ENCODE data around the gene COL27A1.
"Not testable (repeated sequence)": the region's sequence is repeated elsewhere in the genome, so short reads cannot be mapped to it uniquely, and the experiment has no call there.

The COL27A1 gene

GRCh38 chr9:114184071-114184470 lies 28.7 kb downstream of the COL27A1 start:
- no peak for DNase-seq (ENCODE audit: low spot score)

DNA sequence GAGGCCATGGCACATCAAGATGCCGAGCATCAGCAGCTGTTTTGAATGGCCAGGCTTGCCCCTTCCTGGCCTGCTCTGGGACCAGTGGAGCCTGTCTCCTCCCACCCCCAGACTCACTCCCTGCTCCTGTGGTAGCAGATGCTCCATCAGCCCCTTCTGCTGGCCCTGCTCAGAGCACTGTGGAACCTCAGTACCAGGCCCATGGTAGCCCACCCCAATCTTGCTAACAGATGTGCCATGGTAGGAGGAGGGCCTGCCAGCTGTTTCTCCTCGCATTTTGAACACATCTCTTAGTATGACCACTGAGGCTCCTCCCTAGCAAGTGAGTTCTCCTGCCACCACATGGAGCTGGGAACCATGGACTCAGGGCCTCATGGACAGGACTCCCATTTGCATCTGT lies 29.5 kb downstream of the COL27A1 start:
- no peak for DNase-seq (ENCODE audit: low spot score)

GRCh38 chr9:114185570-114186490 lies 30.5 kb downstream of the COL27A1 start:
- no peak for DNase-seq (ENCODE audit: low spot score)

GRCh38 chr9:114186605-114187289 lies 31.4 kb downstream of the COL27A1 start:
- DNase-seq (ENCODE audit: low spot score) = no peak

- no peak for DNase-seq (ENCODE audit: low spot score)
These were observed 32.5 kb downstream of the COL27A1 start for GRCh38 chr9:114187827-114188226.

DNA sequence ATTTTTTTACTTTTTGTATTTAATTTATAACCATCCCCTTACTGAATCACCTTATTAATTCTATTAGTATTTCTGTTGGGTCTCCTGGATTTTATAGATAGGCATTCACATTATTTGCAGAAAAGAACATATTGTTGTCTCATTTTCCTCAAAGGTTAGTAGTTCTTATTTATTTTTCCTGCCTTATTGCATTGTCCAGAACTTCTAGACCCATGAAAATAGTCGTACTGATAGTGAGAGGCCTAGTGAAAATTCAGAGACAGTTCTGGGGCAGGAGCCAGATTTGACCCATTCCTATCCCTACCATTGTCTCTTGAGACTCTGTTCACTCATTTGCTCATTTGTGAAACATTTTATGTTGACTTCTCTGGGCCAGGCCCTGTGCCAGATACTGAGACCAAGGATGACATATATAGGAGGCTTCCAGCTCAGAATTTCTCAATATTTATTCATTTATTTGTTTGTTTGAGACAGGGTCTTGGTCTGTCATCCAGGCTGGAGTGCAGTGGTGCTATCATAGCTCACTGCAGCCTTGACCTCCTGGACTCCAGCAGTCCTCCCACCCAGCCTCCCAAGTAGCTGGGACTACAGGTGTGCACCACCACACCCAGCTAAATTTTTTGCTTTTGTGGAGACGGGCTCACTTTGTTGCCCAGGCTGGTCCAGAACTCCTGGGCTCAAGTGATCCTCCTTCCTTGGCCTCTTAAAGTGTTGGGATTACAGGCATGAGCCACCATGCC lies 34.7 kb downstream of the COL27A1 start:
- no peak for DNase-seq (ENCODE audit: low spot score)

DNA sequence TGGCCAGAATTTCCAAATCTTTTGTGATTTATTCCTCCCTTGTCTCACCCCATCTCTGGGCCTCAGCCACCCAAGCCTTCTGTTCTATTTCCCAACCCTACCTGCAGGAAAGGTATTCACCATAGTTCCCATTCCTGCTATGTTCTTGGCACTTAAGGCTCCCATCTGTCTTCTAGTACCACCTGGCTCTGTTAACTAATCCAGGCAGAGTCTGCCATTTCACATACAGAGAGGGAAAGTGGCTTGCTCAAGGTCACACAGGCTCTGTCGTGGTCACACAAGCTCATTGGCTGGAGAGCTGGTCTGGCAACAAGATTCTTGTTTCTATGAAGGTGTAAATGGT lies 35.2 kb downstream of the COL27A1 start:
- no peak for DNase-seq (ENCODE audit: low spot score)

GRCh38 chr9:114191402-114191801 lies 36.1 kb downstream of the COL27A1 start:
- not testable (repeated sequence) for DNase-seq (ENCODE audit: low spot score)

GRCh38 chr9:114192539-114192938 lies 37.2 kb downstream of the COL27A1 start:
- DNase-seq (ENCODE audit: low spot score) = no peak

DNA sequence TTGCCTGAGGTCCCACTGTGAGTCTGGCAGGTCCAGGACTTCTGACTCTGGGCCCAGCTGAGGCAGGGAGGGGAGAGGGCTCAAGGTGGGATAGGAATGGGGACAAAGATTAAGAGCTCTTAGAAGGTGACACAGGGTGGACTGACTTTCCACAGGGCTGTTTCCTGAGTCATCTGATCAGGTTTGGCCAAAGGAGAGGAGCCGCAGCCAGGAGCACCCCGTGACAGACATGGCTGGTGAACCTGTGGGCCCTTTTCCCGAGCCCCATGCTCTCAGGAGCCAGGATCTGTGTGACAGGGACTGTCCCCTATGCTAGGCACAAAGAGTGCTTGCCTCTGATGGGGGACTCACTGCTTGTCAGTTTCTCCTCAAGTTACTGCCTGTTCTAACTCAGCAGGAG lies 37.8 kb downstream of the COL27A1 start:
- DNase-seq (ENCODE audit: low spot score) = no peak

GRCh38 chr9:114196117-114196516 lies 40.8 kb downstream of the COL27A1 start:
- DNase-seq (ENCODE audit: low spot score) = no peak

DNA sequence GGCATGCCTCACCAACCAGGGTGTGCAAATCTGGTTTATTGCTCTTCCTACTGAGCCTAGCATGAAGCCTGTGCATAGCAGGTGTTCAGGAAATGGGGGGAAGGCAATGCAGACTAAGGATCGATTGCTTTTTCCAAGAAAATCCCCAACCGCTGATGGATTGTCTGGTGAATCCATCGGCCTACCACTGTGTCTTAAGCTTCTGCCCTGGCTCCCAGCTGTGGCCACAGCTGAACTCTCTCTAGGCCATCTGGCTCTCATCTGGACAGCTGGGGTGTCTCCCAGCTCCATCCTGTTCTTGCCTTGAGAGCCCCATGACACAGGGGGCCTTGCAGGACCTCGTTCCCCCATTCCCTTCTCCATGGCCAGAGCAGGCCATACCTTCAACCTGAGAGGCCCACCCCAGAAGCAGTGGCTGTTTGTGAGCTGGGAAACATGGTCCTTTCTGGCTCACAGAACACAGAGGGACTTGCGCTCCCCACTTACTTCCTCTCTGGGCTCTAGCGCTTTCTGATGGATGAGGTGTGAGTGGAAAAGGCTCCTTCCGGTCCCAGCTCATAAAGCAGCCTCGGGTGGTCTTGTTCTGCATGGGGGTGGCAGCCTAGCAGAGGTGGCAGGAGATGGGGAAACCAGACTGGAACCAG lies 41.8 kb downstream of the COL27A1 start:
- DNase-seq (ENCODE audit: low spot score) = no peak

DNA sequence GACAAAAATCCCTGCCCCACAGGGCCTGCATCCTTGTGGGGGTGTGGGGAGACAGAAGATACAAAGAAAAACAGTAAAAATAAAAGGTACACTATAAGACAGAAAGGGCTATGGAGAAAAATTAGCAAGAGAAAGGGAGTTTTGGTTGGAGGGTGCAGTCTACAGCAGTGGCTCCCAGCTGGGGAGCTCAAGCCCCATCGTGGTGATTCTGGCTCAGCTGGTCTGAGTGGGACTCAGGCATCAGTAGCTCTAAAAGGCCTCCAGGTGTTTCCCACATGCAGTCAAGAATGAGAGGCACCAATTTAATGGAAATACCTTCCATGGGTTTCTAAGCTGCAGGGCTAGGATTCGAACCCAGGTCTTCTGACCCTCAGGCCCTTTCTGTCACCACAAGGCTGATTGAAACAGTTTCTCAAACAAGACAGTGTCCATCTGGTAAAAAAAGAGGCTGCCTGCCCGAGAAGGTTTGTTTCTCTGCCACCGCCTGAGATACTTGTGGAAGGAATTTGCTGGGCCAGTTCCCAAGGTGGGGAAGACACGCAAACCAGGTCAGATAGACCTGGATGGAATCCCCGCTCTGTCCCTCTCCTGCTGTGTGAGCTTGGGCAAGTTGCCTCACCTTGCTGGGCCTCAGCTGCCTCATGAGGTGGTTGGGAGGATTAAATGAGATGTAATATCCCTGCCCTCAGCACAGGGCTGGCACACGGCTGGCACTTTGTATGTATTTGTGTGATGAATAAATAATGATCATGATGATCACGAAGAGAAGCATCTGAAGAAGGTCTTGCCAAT lies 43.1 kb downstream of the COL27A1 start:
- no peak for DNase-seq (ENCODE audit: low spot score)

DNA sequence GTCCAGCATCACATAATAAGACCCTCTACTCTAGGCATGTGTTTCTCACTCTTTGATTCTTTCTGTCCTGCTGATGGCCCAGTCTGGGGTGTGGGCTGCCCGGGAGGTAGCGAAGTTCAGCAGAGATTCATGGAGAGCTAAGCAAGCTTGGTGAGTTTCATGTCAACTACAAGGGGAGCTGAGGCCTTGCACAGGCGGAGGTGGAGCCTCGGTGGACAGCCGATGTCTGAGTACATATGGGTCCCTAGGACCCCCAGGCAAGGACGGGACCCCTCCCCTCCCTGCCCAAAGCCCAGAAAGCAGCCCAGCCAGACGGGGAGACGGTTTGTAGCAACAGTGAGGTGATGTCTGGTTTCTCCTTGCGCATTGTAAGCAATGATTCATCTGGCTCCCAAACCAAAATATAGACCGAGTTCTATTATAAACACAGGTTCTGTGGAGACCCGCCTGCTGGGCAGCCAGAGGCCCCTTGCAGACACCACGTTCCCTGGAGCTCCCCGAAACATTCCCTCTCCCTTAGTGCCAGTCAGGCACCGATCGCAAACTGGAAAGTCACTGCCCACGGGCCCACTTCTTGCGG lies 45.5 kb downstream of the COL27A1 start:
- no peak for DNase-seq (ENCODE audit: low spot score)

- no peak for DNase-seq (ENCODE audit: low spot score)
These were observed 47.1 kb downstream of the COL27A1 start for GRCh38 chr9:114202396-114202795.

DNA sequence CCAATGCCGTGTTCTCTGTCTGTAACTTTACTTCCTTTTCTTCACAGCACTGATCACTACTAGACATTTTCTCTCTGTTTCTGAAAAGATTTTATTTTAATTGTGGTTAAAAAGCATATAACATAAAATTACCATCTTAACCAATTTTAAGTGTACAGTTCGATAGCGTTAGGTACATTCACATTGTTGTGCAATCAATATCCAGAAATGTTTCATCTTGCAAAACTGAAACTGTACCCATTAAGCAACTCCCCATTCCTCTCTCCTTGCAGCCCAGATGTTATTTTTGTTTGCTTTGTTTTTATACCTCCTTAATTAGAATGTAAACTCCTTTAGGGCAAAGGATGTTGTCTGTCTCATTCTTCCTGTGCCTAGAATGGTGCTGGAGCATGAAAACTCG lies 47.5 kb downstream of the COL27A1 start:
- DNase-seq (ENCODE audit: low spot score) = no peak

DNA sequence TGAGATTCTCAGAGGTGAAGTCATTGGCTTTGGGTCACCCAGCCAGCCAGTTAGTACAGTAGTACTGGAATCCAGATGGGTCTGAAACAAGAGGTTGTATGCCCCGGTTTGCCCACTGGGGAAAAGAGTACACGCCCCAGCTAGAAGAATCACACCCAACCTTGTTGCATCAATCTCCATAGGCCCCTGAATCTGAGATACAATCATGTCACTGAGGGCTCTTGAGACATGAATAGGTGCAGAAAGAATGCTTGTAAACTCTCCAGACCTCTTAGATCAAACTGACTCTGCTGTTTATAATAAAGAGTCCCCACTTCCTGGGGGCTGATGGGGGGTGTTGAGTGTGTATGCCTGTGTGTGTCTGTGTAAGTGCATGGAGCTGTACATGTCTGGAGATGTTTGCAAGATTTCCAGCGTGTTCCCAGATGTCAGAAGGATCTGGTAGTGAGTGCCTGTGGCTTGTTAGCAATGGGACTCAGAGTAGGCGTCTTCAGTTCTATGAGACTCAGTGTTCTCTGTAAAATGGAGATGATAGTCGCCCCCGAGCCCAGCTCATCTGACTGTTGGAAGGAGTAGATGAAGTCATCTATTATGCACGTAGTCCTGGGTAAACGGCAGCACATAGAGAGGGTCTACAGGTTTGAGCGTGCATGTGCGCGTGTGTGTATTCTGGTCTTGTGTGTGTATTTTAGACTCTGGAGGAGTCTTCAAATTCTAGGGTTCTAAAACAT lies 48.2 kb downstream of the COL27A1 start:
- no peak for DNase-seq (ENCODE audit: low spot score)

DNA sequence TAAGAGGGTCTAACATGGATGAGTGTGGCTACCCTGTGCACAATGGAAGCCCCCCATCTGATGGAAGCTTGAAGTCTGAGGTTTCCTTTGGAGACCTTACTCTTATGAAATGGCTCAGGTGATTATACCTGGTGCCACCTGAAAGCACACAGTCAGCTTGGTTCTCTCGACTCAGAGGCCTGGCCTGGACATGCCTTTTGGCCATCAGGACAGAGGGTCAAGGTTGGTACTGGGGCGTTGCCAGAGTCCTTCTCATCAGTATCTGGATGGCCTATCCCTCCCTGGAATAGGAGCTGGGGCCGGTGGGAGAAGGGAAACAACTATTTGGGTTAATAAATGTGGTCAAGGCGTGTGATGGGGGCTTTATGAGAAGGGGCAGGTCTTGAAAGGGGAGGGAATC lies 48.9 kb downstream of the COL27A1 start:
- DNase-seq (ENCODE audit: low spot score) = no peak

GRCh38 chr9:114205171-114206015 lies 50.1 kb downstream of the COL27A1 start:
- DNase-seq (ENCODE audit: low spot score) = no peak

All from HuH-7 (cell line).